Activated effector memory CD4-positive, alpha-beta T cell treated with anti-CD3 and anti-CD28 coated beads, Interleukin-2, amount 50 U/mL, for 16 hours (primary cell): ENCODE results near the gene FABP2.
"Not testable (repeated sequence)": the region's sequence is repeated elsewhere in the genome, so short reads cannot be mapped to it uniquely, and the experiment has no call there.

ENCODE experiments used
- DNase-seq: peaks from one replicate; pipeline ENCODE4 v3.0.0-alpha.2; 2020

Gene FABP2

DNA sequence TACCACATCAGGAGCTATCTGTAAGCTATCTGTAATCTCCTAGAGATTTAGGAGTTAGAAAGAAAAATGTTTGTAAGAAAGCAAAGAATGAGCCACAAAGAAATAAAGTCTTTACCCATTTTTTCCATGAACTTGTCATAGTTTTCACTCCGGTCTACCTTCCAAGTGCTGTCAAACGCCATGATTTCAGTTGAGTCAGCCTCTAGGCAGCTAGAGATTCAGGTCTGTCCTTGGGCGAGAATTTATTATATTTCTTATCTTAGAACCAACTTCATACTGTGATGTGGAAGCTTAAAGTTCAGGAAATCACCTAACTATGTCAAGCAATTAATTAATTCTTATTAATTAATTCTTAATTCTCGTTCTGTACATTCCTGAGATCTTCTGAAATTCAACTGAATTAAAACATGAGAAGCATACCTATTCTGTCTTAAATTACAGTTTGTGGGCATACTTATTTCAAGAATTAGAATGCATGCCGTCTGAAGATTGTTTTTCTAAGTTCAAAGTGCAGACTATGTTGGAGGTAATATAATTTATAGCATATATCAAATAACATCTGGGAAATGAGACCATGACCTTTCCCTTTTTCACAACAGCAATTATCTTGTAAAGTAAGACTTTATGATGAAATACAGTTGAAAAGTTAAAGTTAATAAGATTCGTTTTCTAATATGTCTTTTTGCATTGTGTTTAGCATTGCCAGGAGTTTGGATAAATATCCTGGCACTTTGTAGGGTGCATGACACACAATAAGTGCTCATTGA, at the start of gene FABP2:
Gene FABP2, minus strand, starts transcription at position 218 of the 767 bp plus-strand sequence. Its CDS starts 36 bp downstream, at position 182.
- no peak for DNase-seq

DNA sequence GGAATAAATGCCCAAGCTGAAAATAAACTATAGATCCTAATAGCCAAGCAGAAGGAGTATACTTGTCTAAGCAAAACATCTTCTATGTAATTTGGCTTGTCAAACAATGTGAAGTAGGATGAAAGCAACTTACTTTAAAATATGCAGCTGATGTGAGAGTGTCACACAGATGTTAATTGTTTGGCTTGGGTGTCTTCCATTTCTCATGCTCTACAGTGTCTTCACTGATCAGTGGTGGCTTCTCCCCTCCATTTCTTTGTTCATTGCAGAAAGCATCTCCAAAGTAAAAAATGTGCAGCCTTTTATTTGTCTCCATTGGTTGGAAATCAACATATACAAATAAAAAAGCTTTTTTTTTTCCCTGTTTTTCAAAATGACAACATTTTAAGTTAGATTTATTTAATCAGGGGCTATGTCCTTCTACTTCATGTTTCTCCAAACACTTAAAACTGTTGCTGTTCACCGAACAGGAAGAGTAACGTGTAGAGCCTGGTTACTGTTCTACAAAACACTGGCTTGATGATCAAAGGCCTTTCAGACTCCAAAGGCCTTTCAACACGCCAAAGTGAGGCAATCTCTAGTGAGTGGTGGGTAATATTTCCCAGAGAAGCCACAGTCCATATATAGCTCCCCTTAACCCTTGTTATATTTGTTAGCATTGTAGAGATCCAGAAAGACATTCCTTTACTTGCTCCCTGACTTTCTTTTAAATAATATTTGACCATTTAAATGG, 49.2 kb upstream of the FABP2 start:
- not testable (repeated sequence) for DNase-seq

DNA sequence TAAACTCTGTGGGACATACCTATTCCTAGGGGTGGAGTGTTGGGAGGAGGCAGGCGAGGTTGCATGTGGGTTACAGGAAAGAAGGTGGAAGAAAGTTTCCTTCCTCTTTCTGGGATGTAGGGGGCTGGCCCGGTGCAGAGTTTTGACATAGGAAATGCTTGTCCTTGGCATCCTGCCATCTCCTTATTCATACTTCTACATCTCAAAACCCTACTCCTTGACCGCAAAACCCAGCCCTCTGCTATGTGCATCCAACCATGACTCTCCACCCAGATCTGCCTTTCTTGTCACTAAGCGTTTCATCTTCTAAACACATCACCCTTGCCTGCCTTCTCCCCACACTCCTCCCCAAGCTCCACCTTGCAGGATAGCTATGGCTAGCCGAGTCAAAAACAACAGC, 48.5 kb upstream of the FABP2 start:
- DNase-seq, result peak; percentile 71

DNA sequence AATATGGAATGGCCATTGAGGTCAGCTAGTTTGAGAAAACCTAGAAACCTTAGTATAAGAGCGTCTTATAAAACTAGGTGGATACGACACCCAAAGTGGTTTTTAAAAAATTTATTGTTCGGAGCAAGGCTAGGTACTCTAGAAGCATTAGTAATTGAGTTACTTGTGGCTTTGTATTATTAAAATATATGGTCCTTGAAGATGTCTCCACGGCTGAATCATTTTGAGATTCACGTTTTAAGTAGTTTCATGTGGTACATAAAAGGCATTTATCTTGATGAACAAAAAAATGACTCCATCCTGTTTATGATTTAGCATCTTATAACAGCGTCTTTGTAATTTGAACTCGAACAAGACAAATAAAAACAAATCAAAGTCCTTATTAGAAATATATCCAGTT, 44.9 kb upstream of the FABP2 start:
- DNase-seq, result not testable (repeated sequence)

DNA sequence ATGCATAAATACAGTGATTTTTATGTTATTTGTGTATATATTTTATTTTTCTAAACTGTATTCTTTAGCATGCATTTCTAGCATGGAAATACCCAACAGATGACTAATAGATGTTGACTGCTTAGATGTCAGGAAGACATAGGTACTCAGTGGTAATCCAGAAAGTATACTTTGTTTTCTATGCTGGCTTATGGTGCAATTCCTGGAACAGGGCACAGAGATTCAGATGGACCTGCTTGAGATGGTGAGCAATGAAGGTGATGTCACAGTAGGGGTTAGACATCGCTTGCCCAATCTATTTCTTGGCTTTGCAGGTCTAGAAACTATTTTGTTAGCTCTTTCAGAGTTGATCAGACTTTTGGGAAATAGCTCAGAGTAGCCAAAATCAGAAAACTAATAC, 42.3 kb upstream of the FABP2 start:
- not testable (repeated sequence) for DNase-seq

DNA sequence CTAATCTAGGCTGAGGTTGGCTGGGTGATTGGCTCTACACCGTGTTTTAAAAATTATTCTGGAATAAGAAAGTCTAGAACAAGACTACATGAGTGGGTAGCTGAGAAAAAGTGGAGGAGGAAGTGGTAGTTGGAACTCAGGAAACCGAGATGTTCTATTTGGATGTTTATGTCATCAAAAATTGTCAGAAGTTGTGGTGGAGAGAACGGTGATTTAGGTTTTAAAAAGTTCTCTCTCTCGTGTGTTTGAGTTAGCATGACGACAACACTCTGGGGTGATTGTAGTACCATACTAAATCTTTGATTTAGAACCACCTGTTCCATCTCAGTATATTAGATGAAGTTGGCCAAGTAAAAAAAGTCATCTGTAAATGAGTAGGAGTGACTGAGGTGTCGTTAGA, 41.4 kb upstream of the FABP2 start:
- DNase-seq, result not testable (repeated sequence)

DNA sequence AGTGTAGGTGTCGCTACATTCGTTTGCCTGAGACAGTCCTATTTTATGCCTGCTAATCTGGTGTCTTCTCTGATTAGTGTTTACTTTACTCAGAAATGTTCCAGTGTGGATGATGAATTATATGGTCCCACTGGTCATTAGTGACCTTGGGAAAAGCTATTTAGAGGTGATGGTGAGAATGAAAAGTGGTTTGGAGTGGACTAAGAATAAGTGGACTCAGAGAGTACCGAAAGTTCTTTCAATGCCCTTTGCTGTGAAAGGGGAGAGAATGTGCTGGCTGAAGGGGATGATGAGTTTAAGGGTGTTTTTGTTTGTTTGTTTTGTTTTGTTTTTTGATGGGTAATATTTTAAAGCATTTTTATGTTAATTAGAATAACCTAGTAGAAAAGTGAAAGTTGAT, 40.5 kb upstream of the FABP2 start:
- DNase-seq, result not testable (repeated sequence)

DNA sequence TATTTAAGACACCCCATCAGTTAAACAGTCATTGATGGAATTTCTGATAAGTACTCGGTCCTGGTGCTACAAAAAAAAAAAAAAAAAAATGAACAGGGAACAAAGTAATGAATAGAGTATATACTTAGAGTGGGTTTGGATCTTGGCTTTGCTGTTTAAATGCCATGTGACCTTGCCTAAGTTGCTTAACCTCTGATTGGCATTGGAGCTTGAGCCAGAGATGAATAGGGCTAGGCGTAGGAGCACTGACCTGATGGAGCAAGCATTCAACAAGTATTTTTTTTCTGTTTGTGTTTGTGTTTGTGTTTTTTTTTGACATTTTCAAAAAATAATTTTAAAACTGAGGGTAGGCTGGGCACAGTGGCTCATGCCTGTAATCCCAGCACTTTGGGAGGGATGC, 37.9 kb upstream of the FABP2 start:
- DNase-seq, result not testable (repeated sequence)

DNA sequence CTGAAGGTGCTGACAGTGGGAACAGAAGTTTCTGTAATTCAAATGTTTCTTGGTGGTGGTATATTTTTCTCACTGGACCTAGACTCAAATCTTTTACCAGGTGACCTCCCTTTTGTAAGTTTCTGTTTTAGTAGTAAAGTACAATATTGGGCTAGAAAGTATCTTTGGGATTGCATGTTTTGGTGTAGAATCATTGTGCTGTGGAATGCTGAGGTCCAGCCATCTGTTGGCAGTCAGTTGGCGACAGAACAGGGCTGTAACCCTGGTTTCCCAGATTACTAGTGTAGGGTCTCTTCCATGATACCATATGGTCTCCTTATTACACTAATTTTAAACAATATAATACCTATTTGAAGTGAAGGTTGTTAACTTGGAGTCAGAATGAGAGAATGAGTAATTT, 34.9 kb upstream of the FABP2 start:
- not testable (repeated sequence) for DNase-seq

DNA sequence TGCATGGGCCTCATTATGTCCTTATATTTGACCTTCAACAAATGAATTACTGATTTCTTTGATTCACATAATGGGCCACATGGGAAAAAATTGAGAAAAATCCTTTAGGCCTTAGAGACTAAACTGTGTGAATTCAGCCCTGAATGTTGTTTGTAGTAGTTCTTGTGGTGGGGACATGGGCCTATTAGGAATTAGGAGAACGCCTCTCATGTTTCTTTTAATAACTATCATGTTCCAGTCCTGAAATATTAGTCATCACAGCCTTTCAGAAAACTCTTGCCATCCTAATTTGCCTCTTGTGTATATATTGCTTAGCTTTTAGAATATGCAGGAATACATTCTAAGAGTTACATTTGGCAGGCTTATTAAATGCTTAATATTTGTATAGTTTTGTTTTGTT, 34.1 kb upstream of the FABP2 start:
- not testable (repeated sequence) for DNase-seq

DNA sequence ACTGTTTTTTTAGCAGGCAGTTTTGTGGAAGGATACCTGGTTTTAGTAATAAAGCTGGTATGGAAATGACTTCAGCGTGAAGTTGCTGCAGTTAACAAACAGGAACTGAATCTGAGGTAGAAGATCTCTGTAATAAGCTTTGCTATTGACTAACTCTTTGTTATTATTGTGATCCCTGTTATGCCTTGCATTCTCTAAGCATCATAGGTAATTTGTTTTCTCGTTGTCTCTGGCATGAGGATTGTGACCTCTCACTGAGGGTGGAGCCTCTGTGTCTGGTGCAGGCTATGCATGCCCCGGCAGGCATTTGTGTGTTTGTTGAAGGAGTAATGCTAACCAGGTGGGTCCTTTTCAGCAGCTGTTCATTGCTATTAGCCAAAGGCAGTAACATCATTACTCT, 31.4 kb upstream of the FABP2 start:
- DNase-seq, result not testable (repeated sequence)

DNA sequence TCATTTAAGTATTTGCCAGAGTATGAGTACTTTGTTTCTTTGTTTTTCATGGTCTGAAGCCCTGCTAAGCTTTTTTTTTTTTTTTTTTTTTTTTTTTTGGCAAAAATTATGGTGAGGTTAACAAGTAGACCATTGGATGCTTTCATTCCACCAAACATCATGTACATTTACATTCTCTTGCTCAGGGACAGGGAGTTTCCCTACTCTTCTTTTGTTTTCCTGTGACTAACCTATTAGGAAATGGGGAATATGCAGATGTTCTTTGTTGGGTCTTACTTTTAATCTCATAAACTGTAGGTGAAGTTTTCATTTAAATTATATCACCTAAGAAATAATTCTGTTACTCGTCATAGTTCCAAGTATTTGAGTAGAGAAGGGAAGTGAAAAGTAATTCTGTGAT, 26.2 kb upstream of the FABP2 start:
- not testable (repeated sequence) for DNase-seq

DNA sequence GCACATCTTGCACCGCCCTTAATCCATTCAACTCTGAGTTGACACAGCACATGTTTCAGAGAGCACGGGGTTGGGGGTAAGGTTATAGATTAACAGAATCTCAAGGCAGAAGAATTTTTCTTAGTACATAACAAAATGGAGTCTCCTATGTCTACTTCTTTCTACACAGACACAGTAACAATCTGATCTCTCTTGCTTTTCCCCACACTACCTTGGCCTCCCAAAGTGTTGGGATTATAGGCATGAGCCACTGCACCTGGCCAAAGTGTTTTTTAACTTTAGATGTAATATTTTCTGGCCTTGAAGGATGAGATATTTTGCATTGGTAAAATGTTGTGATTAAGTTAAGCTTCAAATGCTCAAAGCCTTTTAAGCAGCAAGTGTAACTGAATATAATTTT, 21.4 kb upstream of the FABP2 start:
- not testable (repeated sequence) for DNase-seq

DNA sequence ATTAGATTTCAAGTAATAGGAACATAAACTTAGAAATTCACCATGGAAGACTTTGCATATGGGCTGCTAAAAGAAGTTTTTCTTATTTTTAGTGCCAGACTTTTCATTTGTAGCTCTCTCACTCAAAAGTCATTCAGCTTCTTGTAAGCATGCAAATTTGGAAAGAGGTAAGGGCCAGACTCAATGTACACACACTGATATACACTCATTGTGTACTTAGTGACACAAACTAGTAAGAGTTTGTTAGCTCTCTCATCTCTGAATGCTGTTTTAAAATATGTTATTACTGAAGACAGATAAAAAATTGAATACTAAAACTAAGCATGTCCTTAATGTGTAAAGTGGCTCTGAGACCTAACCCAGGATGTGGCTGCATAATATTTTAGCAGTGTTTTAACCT, 18.0 kb upstream of the FABP2 start:
- DNase-seq, result not testable (repeated sequence)

DNA sequence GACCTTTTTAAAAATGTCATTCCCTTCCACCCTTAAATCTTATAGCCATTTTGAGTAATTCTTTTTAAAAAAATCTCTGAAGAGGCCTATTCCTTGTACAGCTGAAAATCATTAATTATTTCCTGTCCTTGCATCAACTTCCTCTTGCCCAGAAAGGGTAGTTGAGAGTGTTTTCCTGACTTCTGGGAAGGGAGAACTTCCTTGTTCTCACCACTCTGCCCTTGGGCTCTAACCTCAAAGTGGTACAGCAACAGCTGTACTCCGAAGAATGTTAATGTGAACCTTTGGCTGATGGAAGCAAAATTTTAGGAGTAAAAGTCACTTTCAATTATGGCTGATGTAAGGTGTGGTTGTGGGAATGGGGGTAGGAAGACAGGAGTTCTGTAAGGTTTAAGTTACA, 15.1 kb upstream of the FABP2 start:
- no peak for DNase-seq

DNA sequence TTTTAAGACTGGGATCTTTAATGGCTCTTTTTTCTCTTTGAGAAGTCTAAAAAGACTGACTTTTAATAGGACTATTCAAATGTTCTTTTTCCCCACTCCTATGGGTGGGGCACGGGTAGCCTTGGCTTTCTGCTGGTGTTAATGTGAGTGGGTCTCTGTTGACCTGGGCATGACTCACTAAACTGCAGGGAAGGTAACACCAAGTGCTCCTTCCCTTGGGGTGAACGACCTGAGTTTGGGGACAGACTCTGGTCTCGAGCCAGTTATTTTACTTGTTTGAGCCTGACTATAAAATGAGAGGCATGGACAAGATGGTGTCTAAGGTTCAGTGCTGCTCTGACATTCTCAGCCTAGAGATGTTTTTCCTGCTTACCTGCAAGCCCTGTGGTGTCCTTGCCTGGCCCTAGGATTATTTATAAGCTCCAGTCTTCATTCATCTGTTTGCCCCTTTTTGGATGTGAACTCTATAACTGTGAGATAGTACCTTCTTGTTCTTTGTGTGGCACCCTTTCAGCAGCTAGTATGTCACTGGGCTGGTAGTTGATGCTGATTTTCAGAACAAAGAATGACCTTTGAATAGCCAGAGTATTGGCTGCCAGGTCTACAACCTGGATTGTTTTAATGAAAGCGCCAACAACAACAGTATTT, 14.5 kb upstream of the FABP2 start:
- DNase-seq, result not testable (repeated sequence)

DNA sequence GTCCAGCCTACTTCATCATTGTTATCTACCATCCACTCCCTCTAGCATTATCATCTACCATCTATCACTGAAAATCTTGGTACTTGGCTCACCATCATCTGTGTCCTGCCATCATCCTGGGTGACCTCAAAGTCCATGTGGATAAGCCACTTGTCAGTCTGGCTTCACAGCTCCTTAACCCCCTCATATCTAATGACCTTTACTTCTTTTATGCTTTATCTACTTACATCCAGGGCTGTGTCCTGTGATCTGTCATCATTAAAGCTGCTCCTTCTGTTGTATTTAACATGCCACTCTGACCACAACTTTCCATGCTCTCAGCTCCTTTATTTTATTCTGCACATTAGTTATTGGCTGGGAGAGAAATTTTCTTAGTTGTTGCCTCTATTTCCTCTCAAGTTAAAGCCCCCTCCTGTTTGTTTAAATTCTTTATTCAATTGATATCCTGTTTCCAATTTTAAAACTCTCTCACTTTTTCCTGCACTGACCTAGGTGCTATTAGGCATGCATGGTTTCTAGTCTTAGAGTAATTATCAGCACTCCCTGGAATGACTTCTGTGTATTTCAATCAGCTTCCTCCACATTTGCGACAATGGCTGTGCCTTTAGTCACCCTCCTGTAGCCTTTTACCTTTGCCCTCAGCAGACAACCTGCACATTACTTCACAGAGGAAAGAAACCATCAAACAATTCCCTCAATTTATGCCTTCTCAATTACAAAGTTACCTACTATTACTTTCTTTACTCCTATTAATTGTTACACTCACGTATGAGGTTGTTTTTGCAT, 8.1 kb upstream of the FABP2 start:
- no peak for DNase-seq

DNA sequence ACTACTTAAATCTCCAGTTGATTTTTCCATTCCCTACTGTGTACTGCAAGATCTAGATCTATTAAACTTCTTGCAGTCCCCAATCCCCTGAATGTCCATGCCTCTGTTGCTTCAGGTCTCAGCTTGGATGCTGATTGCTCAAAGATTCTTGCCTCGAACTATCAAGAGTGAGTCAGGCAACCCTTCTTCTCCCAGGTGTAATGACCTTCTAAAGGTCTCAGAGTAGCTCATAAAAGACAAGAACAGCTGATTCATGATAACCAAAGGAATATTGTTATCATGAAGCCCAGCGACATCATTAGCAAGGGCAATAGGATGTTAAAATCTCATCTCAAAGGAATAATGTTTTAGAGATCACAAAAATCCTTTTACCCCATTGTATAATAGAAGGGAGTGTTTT, 6.8 kb upstream of the FABP2 start:
- DNase-seq, result no peak

DNA sequence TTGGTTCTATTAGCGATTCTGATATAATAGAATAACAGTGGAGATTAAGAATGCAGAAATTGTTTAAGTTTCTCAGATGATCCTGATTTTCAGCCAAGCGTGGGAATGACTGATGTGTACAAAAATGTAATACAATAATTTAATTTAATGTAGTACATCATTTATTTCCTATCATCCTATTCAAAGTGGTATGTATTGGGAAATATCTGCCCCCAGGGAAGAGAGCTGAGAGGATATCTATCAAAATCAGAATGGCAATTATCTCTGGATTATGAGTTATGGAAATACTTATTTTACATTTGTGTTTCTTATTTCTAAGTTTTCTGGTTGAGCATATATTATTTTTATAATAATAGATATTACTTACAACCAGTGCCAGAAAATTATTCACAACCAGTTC, 3.9 kb downstream of the FABP2 start:
- DNase-seq, result no peak

DNA sequence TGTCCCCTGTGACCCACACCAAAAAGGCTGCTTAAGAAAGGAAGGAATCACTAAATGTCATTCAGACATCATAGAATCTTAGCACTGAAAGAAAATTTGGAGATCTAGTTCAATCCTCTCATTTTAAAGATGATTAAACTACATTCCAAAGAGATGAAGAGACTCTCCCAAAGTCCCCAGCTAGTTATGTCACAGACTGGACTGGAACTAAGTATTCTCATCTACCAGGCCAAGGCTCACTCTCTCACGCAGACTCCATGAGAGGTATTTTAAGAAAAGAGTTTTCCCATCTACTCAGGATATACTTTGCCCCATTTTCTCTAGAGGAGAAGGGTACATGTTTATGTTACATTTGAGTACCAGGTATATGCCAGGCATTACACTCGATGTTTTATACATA, 6.9 kb downstream of the FABP2 start:
- DNase-seq, result no peak

DNA sequence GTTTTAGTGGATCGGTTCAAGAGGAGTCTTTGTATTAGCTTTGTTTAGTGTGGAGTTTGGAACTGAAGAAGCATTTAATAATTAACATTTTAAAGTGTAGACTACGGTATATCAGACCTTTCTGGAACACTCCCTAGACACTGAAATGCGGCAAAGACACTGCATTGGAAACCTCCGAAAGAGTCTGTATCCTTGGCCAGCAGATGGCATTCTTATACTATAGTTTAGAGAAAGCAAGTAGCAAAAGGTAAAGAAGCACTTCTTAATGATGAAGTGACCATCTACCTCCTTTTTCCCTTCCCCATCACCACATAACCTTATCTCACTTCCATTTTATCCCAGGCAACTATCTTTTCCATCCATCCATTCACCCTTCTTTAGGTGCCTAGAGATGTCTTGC, 7.6 kb downstream of the FABP2 start:
- DNase-seq, result no peak

DNA sequence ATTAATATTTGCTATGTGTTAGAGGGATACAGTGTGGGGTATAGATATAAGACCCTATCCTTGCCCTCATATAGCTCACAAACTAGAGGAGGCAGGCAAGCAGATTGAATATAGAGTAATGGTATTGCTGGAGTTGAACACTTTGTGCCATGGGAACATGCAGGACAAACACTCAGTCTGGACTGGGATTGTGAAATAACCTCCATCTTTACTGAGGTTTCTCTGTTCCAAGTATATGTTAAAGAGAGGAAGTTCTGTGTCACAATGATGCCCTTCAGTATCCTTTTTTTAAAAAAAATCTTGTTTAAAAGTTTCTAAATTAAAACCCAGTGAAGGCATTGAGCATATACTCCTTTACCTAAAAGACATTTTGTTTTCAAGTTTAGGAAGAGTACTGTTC, 8.7 kb downstream of the FABP2 start:
- no peak for DNase-seq

DNA sequence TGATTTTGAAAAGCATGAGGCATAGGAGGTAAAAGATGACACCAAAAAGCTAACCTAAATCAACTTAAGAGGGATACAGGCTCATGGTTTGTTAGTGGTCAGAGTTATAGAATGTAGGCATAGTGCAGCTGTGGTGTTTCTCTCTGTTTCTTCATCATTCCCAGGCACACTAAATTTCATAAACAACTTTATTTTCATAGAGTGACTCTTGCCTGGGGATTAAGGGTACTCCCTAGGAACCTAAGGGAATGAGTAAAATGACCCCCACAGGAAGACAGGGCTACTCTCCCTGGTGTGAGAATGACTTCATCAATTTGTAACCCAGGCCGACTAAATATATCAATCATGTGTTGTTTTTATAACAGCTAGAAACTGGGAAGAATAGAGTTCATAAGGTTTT, 11.1 kb downstream of the FABP2 start:
- no peak for DNase-seq
